Cortex of kidney (tissue), 1 donor: ENCODE measurements around the gene ARHGEF33.

Experiments
- DNase-seq: peaks from one replicate; lab custom pipeline; 2025; lab: John Stamatoyannopoulos, UW

ARHGEF33 gene

GRCh38 chr2:39018638-39019037 is 129.0 kb downstream of the ARHGEF33 start:
- no peak for DNase-seq

GRCh38 chr2:39020383-39020782 is 130.7 kb downstream of the ARHGEF33 start:
- no peak for DNase-seq

GRCh38 chr2:39022642-39023235 is 133.1 kb downstream of the ARHGEF33 start:
- no peak for DNase-seq

GRCh38 chr2:39023649-39024048 is 134.0 kb downstream of the ARHGEF33 start:
- DNase-seq = no peak

GRCh38 chr2:39024833-39025232 is 135.2 kb downstream of the ARHGEF33 start:
- DNase-seq = no peak
